GM03348 (cell line): ENCODE results near the gene TRAPPC14.
"Not testable (repeated sequence)": the region's sequence is repeated elsewhere in the genome, so short reads cannot be mapped to it uniquely, and the experiment has no call there.

Source experiments
- DNase-seq: peaks from one replicate; pipeline ENCODE4 v3.0.0; 2012; ENCODE audit warnings: low spot score

The TRAPPC14 gene

GRCh38 chr7:100153708-100154535, 4.6 kb downstream of the TRAPPC14 start:
- DNase-seq: no peak

- no peak for DNase-seq
Observed at GRCh38 chr7:100152937-100153666, 5.4 kb downstream of the TRAPPC14 start.

DNA sequence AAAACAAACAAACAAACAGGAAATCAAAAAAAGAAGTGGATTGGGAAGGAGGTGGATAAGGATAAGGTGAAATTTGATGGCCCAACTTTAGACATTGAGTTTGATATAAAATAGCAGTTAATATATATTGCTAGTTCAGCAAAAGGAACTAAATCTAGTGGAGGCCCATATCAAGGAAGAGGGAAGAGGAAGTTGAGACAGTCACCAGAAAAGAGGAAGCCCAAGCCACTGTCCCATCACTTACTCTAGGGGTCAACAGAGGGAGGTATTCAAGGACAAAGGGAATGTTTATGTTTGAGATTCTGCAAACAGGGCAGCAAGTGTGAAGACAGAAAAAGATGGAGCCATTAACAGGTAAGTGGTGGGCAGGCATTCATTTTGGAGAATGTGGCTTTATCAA, 6.1 kb downstream of the TRAPPC14 start:
- DNase-seq: no peak

DNA sequence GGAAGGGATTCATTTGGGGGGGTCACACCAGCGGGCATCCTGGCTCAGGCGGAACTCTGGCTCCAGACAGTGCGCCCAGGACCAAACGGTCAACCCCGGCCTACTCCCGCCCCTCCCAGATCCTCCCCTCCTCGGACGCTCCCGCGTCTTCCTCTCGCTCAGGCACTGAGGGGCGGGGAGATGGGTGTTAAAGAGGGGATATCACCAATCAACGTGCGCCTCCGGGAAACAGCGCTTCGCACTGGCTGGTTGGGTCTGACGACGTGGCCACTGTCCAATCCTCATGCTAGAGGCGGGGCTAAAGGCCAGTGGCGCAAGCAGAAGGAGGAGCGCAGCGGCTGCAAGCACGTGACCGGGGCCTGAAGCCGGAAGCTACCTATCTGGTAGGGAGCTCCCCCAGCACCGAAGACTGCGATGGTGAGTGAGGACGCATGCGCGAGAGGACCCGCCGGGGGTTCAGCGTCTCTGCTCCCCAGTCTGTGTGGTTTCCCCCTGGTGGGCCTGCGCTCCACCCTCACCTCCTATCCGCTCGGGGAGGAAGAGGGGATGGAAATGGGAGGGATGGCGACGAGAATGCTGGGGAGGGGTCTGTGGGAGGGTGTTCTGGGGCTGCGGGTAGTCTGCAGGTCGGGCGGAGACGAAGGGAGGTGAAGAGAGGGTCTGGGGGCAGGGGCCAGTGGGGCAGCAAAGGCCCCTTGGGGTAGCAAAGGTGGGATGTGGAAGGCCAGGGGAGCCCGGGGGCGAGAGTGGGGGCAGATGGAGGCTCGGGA, 9.8 kb downstream of the TRAPPC14 start, which contains the start of gene LAMTOR4:
LAMTOR4 (plus strand) TSS at position 360 of the 770 bp plus-strand sequence; CDS start at position 415, 55 bp downstream.
- DNase-seq: peak; percentile 99

DNA sequence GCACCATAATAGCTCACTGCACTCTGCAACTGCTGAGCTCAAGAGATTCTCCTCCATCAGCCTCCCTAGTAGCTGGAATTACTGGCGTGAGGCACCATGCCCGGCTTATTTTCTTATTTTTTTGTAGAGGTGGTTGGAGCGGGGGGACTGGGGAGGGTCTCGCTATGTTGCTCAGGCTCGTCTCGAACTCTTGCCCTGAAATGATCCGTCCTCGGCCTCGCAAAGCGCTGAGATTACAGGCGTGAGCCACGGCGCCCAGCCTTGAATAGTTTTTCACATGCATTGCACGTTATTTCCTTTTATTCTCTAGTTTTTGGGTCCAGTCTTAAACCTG, 10.3 kb downstream of the TRAPPC14 start:
- no peak for DNase-seq

GRCh38 chr7:100147278-100147677, 11.2 kb downstream of the TRAPPC14 start:
- DNase-seq: no peak

GRCh38 chr7:100146350-100146749, 12.2 kb downstream of the TRAPPC14 start:
- DNase-seq: peak; percentile 68

DNA sequence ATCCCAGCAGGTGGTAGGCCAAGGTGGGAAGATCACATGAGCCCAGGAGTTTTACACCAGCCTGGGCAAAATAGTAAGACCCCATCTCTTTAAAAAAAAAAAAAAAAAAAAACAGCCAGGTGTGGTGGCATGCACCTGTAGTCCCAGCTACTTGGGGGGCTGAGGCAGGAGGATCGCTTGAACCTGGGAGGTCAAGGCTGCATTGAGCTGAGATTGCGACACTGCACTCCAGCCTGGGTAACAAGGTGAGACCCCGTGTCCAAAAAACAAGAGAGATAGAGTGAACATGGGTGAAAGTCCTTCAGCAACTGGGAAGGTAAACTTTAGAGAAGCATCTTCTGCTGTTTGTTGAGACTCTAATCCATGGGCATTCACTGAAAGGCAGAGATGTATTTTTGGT, 16.1 kb downstream of the TRAPPC14 start:
- DNase-seq: no peak

DNA sequence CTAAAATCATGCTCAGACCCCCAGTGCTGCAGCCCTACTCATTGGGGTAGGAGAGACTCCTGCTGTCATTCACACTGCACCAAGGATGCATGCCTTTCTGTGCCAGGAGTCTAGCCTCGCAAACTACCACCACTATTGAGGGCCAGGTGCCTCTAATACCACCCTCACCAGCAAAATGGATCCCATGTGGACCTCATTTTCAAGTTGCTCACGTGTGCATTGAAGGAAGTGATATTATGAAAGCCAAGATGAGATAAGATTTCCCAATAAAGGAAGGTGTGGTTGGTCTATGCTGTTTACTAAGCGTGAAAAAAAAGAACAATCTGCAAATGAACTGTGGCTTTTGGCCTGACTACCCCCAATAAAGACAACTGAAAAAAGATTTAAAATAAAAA, 17.0 kb downstream of the TRAPPC14 start:
- no peak for DNase-seq

DNA sequence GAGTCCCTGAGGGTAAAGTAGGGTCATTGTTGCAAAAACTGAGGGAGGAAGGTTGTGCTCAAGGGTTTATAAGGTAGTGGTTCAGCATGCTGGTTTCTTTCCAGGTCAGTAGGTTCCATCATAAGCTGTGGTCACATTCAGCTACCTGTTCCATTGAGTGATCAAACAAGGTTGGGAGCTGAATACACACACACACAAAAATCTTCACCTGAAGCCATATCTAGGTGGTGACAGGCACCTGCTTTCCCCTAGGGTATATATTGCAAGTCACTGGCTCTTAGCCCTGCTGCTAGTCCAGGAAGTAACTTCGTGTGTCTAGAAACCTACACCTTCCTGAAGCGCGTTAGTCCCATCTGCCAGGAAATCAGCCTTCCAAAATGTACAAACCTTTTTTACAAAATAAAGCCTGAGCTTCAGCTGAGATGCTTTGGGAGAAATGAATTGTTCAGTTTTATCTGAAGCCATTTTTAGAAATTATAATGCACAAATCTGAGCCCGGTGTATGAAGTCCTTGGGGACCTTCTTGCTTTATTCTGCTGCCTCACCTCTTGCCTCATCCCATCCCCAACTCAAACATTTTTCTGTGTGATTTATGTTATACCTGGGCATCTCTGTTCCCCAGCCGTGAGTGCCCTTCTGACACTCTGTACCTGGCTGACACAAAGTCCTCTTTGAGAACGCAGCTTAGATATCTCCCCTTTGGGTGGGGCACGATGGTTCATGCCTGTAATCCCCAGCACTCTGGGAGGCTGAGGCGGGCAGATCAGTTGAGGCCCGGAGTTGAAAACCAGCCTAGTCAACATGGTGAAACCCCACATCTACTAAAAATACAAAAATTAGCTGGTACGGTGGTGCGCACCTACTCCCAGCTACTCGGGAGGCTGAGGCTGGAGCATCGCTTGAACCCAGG, 20.4 kb downstream of the TRAPPC14 start:
- DNase-seq: no peak

GRCh38 chr7:100132697-100133151, 25.8 kb downstream of the TRAPPC14 start:
- DNase-seq: peak; percentile 78

GRCh38 chr7:100132126-100132525, 26.4 kb downstream of the TRAPPC14 start:
- DNase-seq: no peak

DNA sequence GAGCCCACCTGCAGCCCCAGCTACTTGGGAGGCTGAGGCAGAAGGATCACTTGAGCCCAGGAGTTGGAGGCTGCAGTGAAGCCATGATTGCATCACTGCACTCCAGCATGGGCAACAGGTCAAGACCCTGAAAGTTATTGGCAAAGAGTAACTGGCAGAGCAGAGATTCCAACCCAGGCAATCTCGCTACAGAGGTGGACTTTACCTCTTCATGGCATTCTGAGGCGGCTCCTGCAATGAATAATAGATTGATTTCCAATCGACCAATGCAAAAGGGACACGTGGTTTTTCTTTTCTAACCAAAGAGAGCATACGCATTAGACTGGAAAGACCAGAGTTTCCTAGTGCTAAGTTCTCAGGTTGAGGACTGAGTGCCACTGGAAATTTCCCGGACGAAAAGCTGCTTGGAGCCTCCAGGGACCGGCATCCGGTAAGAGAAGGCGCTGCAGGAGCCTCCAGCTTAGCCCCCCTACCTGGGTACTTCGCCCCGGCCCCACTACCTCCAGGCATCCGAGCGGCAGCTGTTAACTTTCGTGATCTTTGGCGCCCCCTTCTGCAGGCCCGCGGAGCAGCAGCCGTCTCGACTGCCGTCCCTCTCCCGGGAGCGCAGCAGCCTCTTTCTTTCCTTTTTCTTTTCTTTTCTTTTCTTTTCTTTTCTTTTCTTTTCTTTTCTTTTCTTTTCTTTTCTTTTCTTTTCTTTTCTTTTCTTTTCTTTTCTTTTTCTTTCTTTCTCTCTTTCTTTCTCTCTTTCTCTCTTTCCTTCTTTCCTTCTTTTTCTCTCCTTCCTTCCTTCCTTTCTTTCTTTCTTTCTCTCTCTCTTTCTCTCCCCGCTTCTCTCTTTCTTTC, 27.7 kb downstream of the TRAPPC14 start:
- peak; percentile 82 for DNase-seq

GRCh38 chr7:100130220-100130607, 28.3 kb downstream of the TRAPPC14 start:
- not testable (repeated sequence) for DNase-seq

DNA sequence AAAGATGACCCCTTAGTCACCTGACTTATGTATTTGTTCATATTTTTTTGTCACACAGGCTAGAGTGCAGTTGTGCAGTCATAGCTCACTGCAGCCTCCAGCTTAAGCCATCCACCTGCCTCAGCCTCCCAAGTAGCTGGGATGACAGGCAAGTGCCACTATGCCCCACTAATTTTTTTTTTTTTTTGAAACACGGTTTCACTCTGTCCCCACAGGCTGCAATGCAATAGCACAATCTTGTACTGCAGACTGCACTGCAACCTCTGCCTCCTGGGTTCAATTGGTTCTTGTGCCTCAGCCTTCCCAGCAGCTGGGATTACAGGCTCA, 29.9 kb downstream of the TRAPPC14 start:
- DNase-seq: no peak

GRCh38 chr7:100127866-100128636, 30.5 kb downstream of the TRAPPC14 start:
- DNase-seq: no peak

DNA sequence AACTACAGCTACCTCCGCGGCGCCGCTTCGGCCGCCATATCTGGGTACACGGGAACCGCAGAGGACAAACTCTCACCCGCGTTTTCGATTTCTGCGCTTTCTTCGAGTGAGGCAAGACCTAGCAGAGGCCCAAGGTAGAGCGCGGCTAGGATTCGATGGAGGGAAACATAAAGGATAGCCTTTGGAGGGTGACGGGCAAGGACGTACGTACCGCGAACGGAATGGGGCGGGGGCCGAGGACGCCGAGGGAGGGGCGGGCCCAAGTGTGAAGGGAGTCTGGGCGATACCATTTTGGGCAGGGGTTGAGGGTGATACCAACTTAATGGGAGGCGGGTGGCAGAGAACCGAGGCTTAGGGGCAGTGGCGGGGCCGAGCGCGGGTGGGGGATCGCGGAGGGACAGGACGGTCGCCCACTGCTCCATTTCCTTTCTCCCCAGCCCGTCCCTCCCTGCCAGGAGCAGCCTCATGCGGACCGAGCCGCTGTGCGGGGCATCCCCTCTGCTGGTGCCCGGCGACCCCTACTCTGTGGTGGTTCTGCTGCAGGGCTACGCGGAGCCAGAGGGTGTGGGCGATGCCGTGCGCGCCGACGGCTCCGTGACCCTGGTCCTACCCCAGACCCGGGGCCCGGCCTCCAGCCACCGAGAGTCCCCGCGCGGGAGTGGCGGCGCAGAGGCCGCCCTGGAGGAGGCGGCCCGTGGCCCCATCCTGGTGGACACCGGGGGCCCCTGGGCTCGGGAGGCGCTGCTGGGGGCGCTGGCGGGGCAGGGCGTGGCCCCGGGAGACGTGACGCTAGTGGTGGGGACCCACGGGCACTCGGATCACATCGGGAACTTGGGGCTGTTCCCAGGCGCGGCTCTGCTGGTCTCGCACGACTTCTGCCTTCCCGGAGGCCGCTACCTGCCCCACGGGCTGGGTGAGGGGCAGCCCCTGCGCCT, 31.3 kb downstream of the TRAPPC14 start, which contains the start of gene MBLAC1:
MBLAC1 (plus strand) TSS at position 37 of the 935 bp plus-strand sequence; CDS start at position 466, 429 bp downstream.
- peak; percentile 95 for DNase-seq

GRCh38 chr7:100126239-100126930, 32.1 kb downstream of the TRAPPC14 start:
- DNase-seq: peak; percentile 81
